IMR-90 (cell line): ENCODE data around the gene NALCN. TPM values are rescaled to one million over a fixed set of nuclear protein-coding genes. Genes with fewer than 3 reads are reported as not detected.

Experiments used
- ATAC-seq: fragments of 200-7000 bp; cut with Tn5 transposase; 2 replicates; pipeline ENCODE4 v1.9.1; 2020; ENCODE audit warnings: low read depth, mild to moderate bottlenecking, moderate library complexity
- BruUV-seq: library from RNA; stranded (reverse); fragments of 400-500 nt; replicated peaks from 2 replicates; lab custom pipeline; 2021; lab: Mats Ljungman, UMichigan
- CTCF ChIA-PET: fragments of 300-600 bp; formaldehyde crosslinking; extraction: SDS; loops from one replicate; lab custom pipeline; 2021; ENCODE audit warnings: antibody characterized with exemption; lab: Yijun Ruan, JAX
- POLR2A ChIA-PET: fragments of 300-600 bp; sonication (Branson Sonifier 250); formaldehyde crosslinking; loops from one replicate; lab custom pipeline; 2022; ENCODE audit warnings: antibody characterized with exemption; ENCODE audit not compliant: unreplicated experiment; lab: Charles Lee
- DNase-seq: peaks from one replicate; pipeline ENCODE4 v3.0.0; 2013
- H2AFZ ChIP-seq: replicated peaks from 2 replicates; pipeline ENCODE3; 2013; ENCODE audit warnings: low read length, mild to moderate bottlenecking; ENCODE audit not compliant: poor library complexity
- H2AK5ac ChIP-seq: 2 replicates; pipeline ENCODE4 v1.6.1; 2013; ENCODE audit warnings: low read depth, low read length, inconsistent platforms
- H2AK9ac ChIP-seq: replicated peaks from 2 replicates; pipeline ENCODE3; 2013; ENCODE audit warnings: mild to moderate bottlenecking, low read depth, low read length, moderate library complexity; ENCODE audit not compliant: poor library complexity
- H2BK120ac ChIP-seq: 2 replicates; pipeline ENCODE4 v1.6.1; 2013; ENCODE audit warnings: low read depth, low read length, inconsistent platforms
- H2BK15ac ChIP-seq: 3 replicates; pipeline ENCODE4 v1.6.1; 2013; ENCODE audit warnings: low read depth, low read length, inconsistent platforms
- H2BK20ac ChIP-seq: 2 replicates; pipeline ENCODE4 v1.6.1; 2013; ENCODE audit warnings: low read depth, mild to moderate bottlenecking, inconsistent platforms, low read length, moderate library complexity
- H2BK5ac ChIP-seq: 2 replicates; pipeline ENCODE4 v1.6.1; 2013; ENCODE audit warnings: mild to moderate bottlenecking, low read depth, low read length, inconsistent platforms; ENCODE audit not compliant: poor library complexity, severe bottlenecking
- H3K14ac ChIP-seq: replicated peaks from 2 replicates; pipeline ENCODE4 v1.6.1; 2013; ENCODE audit warnings: low read depth, low read length, inconsistent platforms
- H3K18ac ChIP-seq: 2 replicates; pipeline ENCODE4 v1.6.1; 2013; ENCODE audit warnings: low read depth, low read length, control low read depth
- H3K23ac ChIP-seq: 2 replicates; pipeline ENCODE4 v1.6.1; 2013; ENCODE audit warnings: low read depth, low read length, inconsistent platforms
- H3K27ac ChIP-seq: 2 replicates; pipeline ENCODE4 v1.5.1; 2013; ENCODE audit warnings: mild to moderate bottlenecking, control low read depth, low read length; ENCODE audit not compliant: insufficient read depth
- H3K27me3 ChIP-seq: 2 replicates; pipeline ENCODE4 v1.6.1; 2013; ENCODE audit warnings: low read length; ENCODE audit not compliant: control insufficient read depth, insufficient read depth
- H3K36me3 ChIP-seq: 2 replicates; pipeline ENCODE4 v1.6.1; 2013; ENCODE audit warnings: low read length, mixed read lengths; ENCODE audit not compliant: control insufficient read depth, insufficient read depth
- H3K4ac ChIP-seq: 2 replicates; pipeline ENCODE4 v1.6.1; 2013; ENCODE audit warnings: low read depth, low read length, inconsistent platforms
- H3K4me1 ChIP-seq: 2 replicates; pipeline ENCODE4 v1.6.1; 2013; ENCODE audit warnings: low read length, mixed read lengths; ENCODE audit not compliant: control insufficient read depth, insufficient read depth
- H3K4me2 ChIP-seq: 2 replicates; pipeline ENCODE4 v1.6.1; 2013; ENCODE audit warnings: low read depth, mild to moderate bottlenecking, control low read depth, low read length, moderate library complexity
- H3K4me3 ChIP-seq: 2 replicates; pipeline ENCODE4 v1.5.1; 2013; ENCODE audit warnings: low read depth, mild to moderate bottlenecking, control low read depth, low read length, moderate library complexity; ENCODE audit not compliant: insufficient read depth
- H3K56ac ChIP-seq: 2 replicates; pipeline ENCODE4 v1.6.1; 2013; ENCODE audit warnings: low read length, inconsistent platforms; ENCODE audit not compliant: insufficient read depth; ENCODE audit errors: extremely low read depth
- H3K79me1 ChIP-seq, 2 experiments: 2 replicates each; pipeline ENCODE4 v1.6.1; 2013; ENCODE audit warnings: low read length in 2 of 2, inconsistent platforms in 1 of 2, low read depth in 1 of 2
- H3K9ac ChIP-seq: 2 replicates; pipeline ENCODE4 v1.6.1; 2013; ENCODE audit warnings: low read depth, low read length, control low read depth
- H3K9me1 ChIP-seq: 2 replicates; pipeline ENCODE4 v1.6.1; 2013; ENCODE audit warnings: low read length, inconsistent platforms; ENCODE audit not compliant: insufficient read depth
- H3K9me3 ChIP-seq: 2 replicates; pipeline ENCODE4 v1.6.1; 2013; ENCODE audit warnings: low read length; ENCODE audit not compliant: control insufficient read depth, insufficient read depth
- H4K20me1 ChIP-seq: 2 replicates; pipeline ENCODE4 v1.6.1; 2013; ENCODE audit warnings: low read length, inconsistent platforms; ENCODE audit not compliant: insufficient read depth
- H4K5ac ChIP-seq: 2 replicates; pipeline ENCODE4 v1.6.1; 2013; ENCODE audit warnings: mild to moderate bottlenecking, low read depth, low read length, control low read depth
- H4K8ac ChIP-seq, 2 experiments: 2 replicates each; pipeline ENCODE4 v1.6.1; 2013; ENCODE audit warnings: low read depth in 2 of 2, low read length in 2 of 2, control low read depth in 1 of 2, inconsistent platforms in 1 of 2
- H4K91ac ChIP-seq: 2 replicates; pipeline ENCODE4 v1.6.1; 2013; ENCODE audit warnings: low read depth, low read length, inconsistent platforms; ENCODE audit not compliant: insufficient read depth
- CEBPB ChIP-seq: IDR thresholded peaks from 2 replicates; pipeline ENCODE4 v1.6.1; 2012; ENCODE audit warnings: low read depth, low read length, improper control_type of control experiment
- RCOR1 ChIP-seq: IDR thresholded peaks from 2 replicates; pipeline ENCODE4 v1.6.1; 2012; ENCODE audit warnings: mild to moderate bottlenecking, low read length, improper control_type of control experiment; ENCODE audit not compliant: insufficient replicate concordance
- WGBS, 2 experiments: methylation state at CpG; one replicate each; pipeline versions ENCODE4 v1.1.5 to v1.1.7; 2013; ENCODE audit warnings: missing lambda C conversion rate in 2 of 2; ENCODE audit not compliant: insufficient read length in 1 of 2; ENCODE audit errors: extremely low coverage in 2 of 2; 5-methylcytosine and 5-hydroxymethylcytosine counted together
- dilution Hi-C: fragments of 300-500 bp; cut with HindIII; formaldehyde crosslinking; loops from one replicate; pipeline ENCODE4 v1.14.3; 2018; ENCODE audit warnings: low sequenced_read_pairs; ENCODE audit not compliant: unreplicated experiment
- in situ Hi-C: fragments of 300-500 bp; cut with MboI; formaldehyde crosslinking; loops from 3 replicates; pipeline ENCODE4 v1.14.3; 2019; ENCODE audit warnings: low sequenced_read_pairs, inconsistent platforms, mixed read lengths
- intact Hi-C: fragments of 100-400 bp; cut with micrococcal nuclease; formaldehyde crosslinking; loops from 2 replicates; pipeline ENCODE4 v1.10.0; 2022
- polyA plus RNA-seq, 3 experiments: library from polyadenylated mRNA; depleted of rRNA; stranded (reverse); fragments of >200 nt; gene quantifications; 2 replicates each; pipeline ENCODE4 v1.2.3, GENCODE V29; 2012; ENCODE audit warnings: low replicate concordance in 1 of 3
- total RNA-seq: library from RNA; depleted of rRNA; stranded (reverse); fragments of >200 nt; gene quantifications from 2 replicates; pipeline ENCODE4 v1.2.3, GENCODE V29; 2012

NALCN gene
- total and polyA plus RNA-seq, 2 of the 4 experiments (the other 2 are of a cell fraction): 2.9 to 4.8 TPM

GRCh38 chr13:101190337-101190736 is 226.0 kb downstream of the NALCN start:
- TF ChIP-seq CEBPB (peak; percentile 68), RCOR1 (no peak)
- no peak overlapping the region for H3K4me3 ChIP-seq
- H2AK5ac ChIP-seq: no peak overlapping the region
- intact Hi-C loops (no loop called here), in situ Hi-C loops (no loop called here), dilution Hi-C loops (no loop called here)
- no peak for ATAC-seq
- H3K14ac ChIP-seq: no peak overlapping the region
- H3K36me3 ChIP-seq: no peaks in the 10 kb centered on the region
- no peaks in the 10 kb centered on the region for H3K9me1 ChIP-seq
- no peak overlapping the region for H2AFZ ChIP-seq
- H4K91ac ChIP-seq: no peak overlapping the region
- no peak overlapping the region for H2AK9ac ChIP-seq
- no peaks in the 10 kb centered on the region for H3K27me3 ChIP-seq
- no peaks in the 10 kb centered on the region for H3K4me1 ChIP-seq
- ChIA-PET POLR2A (no interaction called here), CTCF (no interaction called here)
- H4K20me1 ChIP-seq: no peaks in the 10 kb centered on the region
- H3K4me2 ChIP-seq: no peak overlapping the region
- H4K8ac ChIP-seq: no peak overlapping the region
- no peak overlapping the region for H2BK5ac ChIP-seq
- no peak for DNase-seq
- H2BK15ac ChIP-seq: no peak overlapping the region
- H3K79me1 ChIP-seq: no peaks in the 10 kb centered on the region
- H3K9ac ChIP-seq: no peak overlapping the region
- H3K27ac ChIP-seq: no peak overlapping the region
- H4K5ac ChIP-seq: no peak overlapping the region
- no TSS peak for BruUV-seq
- no CpG with 5 or more reads among the region's 3 CpGs for WGBS, 2 experiments
- no peak overlapping the region for H2BK120ac ChIP-seq
- H3K18ac ChIP-seq: no peak overlapping the region
- no peak overlapping the region for H2BK20ac ChIP-seq
- no peak overlapping the region for H3K4ac ChIP-seq
- no peak overlapping the region for H3K56ac ChIP-seq
- H3K23ac ChIP-seq: no peak overlapping the region
- no peaks in the 10 kb centered on the region for H3K9me3 ChIP-seq
